NCI-H187 (cell line): ENCODE measurements around the gene ZNF207.
"Not testable (repeated sequence)": the region's sequence is repeated elsewhere in the genome, so short reads cannot be mapped to it uniquely, and the experiment has no call there.

Experiments used
- DNase-seq, 2 experiments: peaks; one replicate each; lab custom pipeline; 2025; lab: John Stamatoyannopoulos, UW

The ZNF207 gene

DNA sequence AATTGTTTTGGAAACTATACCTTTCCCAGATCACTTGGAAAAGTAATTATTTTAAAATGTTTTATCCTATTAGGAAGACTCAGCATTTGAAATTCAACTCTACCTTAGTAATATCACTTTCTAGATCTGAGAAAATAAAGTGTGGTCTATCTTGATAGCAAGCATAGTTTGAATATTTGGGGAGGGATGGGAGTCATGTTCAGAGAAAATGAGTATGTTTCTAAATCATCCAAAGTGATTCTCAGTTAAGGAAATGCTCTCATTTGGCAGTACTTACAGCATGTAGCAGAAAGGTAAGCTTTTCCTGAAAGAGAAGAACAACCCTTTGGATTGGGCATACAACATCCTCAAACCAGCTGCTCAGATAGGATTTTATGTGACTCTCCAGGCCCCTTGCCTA, 14.9 kb upstream of the ZNF207 start:
- DNase-seq: no peak

DNA sequence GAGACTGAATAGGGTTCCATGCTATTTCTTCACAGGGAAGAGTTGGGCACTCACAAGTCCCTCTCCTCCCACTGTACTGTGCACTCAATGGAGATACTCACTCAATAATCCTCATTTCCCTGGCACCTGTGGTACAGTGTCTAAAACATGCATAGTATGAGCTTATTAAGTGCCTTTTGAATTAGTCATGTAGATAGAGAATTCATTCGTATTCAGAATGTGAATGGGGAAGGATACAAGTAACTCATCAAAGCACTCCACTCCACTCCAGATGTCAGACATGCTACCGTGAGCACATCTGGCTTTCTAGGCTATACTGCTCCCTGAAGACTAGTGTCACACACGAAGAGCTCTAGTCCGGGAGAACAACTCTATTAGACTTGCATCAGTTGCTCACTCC, 14.3 kb upstream of the ZNF207 start:
- DNase-seq: no peak

DNA sequence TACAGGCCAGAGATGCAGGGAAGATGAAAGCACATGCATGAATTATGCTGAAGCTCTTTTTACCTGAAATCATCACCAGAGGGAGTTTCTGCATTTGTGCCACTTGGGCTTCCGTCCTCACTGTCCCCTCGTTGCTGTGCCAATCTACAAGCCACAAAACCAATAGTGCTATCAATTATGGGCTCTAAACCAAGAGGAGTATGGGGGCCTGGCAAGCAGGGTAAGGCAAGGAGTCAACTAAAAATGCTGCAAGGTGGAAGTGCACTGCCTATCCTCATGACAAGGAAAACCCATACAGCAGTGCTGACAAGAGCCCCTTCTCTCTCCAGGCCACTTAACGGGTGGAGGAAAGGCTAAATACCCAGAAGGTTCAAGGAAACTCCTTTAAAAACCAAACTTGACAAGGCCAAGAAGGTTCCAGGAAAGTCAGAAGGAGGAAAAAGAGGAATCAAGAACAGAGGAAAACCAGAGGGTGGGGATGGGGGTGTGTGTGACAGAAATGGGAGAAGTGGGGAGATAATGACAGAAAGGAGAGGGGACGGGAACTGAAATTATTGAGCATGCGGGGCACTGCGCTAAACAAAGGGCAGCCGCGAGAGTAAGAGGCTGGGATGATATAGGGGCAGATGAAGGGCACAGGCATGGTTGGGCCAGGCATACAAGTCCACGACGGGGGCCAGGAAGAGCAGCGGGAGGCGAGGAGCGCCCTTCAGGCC, 8.7 kb upstream of the ZNF207 start:
- DNase-seq: no peak

DNA sequence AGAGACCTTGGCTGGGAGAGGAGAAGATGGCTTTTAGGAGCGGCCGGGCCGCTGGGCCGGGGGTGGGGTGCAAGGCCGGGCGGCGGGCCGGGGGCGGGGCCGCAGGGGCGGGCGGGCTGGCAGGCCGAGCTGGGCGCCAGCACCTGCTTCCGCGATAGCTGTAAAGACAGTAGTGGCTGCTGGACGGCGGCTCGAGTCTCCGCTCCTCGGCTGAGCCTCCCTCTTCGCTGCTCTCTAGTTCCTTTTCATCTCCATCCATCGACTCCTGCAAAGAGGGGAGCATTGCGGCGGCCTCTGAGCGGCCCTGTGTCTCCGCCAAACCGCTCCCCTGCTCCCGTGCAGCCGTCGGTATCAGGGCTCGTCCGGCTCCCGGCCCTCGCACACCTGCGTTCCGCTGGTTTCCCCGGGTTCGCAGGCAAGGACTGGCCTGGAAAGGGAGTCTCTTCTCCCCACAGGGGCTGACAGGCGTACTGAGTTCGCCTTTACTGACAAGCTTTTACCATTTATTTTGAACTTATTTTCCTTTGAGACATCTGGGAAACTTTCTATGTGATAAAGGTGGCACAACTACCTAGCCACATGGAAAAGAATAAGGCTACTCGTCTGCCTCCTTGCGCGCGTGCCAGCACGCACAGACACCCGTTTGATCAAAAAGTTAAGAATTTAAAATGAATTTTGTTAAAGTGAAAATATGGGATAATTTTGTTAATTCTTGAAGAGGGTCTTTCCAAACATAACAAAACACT, 7.9 kb upstream of the ZNF207 start, which contains the start of gene C17orf75:
Gene C17orf75, minus strand, starts transcription at position 317 of the 746 bp plus-strand sequence. Its CDS starts 34 bp downstream, at position 283.
- DNase-seq: peak; percentile 40 to 61

DNA sequence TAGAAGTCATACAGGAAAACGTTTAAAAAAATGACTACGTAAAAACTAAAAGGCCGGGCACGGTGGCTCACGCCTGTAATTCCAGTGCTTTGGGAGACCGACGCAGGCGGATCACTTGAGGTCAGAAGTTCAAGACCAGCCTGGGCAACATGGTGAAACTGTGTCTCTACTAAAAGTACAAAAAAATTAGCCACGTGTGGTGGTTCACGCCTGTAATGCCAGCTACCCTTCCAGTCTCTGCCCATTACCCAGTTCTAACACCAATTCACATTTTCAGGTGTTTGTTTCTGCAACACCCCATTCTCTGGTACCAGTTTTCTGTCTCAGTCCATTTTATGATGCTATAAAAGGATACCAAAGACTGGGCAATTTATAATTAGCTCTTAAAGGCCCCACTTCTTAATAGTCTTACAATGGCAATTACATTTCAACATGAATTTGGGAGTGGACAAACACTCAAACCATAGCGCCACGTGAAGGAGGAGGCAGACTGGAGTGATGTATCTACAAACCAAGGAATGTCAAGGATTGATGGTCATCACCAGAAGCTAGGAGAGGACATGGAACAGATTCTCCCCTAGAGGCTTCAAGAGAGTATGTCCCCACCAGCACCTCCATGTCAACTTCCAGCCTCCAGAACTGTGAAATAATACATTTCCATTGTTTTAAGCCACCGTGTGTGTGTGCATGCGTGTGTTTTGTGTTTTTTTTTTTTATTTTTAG, 7.2 kb upstream of the ZNF207 start:
- DNase-seq: no peak

DNA sequence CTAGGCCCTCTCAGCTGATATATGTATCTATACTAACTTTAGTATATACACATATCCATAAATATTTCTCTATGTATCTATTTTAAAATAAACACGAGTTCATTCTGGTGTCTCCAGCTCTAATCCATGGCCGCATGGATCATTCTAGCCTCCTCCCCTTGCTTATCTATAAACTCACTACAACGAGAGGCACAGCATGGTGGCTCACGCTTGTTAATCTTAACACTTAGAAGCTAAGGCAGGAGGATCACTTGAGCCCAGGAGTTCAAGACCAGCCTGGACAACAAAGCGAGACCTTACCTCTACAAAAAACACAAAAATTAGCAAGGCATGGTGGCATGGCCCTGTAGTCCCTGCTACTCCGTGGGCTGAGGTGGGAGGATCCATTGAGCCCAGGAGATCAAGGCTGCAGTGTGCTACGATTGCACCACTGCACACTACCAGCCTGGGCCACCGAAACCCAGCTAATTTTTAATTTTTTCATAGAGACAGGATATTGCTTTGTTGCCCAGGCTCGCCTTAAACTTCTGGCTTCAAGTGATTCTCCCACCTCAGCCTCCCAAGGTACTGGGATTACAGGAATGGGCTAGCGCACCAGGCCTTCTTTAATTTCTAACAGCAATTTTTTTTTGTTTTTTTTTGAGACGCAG, 3.9 kb upstream of the ZNF207 start:
- no peak for DNase-seq

DNA sequence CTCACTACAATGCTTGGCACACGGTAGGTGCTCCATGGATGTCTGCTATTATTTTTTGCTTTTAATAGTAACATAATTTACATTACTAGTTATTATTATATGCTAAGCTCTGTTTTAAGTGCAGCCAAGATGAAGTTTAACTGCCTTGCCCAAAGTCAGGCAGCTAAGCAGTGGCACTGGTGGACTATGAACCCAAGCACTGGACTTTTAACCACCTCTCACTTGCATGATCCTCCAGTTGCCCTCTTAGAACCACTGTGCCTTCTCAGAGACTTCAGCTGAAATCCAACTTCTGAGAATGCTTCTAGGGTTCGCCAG, 1.5 kb upstream of the ZNF207 start:
- no peak for DNase-seq

DNA sequence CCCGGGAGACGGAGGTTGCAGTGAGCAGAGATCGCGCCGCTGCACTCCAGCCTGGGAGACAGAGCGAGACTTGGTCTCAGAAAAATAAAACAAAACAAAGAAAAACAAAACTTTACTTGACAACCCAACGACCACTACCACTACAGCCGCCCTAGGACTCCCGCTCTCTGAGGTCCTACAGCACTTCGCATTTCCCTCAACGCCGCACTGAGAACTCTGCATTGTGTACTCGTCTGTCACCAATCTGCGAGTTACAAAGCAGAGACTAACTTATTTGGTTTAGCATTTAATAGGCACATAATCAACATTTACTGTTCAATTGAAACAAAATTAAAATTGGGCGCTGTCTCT, 479 bp upstream of the ZNF207 start:
- no peak for DNase-seq

DNA sequence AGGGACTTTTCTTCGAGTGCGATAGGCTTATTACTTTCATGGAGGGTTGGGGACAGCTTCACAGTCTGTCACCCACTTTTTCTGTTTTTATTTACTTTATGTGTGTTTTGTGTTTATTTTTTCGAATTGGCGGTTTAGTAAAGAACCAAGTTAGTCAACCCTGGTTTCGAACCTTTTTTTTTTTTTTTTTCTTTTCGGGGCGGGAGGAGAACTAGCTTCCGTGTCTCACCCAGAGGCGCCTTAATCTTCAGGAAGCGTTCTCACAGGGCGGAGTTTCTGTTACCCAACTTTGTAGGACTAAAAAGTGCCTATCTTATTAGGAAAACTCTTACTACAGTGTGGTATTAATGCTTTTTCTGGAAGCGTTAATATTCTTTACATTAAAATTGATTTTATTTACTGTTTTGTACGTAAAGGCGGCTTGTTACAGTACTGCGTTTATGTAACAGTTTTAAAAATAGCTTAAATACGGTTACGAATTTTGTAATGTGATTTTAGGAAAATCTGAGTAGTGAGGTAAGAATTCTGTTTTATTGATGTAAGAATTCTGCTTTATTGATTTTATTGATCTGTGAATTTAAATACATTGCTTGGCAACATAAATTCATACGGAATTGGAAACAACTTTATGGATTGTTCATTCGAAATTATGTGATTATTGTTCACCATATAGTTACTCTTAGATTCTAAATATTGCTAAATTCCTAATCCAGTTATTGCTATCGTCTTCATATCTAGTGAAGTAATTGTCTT, 885 bp downstream of the ZNF207 start:
- DNase-seq: no peak

DNA sequence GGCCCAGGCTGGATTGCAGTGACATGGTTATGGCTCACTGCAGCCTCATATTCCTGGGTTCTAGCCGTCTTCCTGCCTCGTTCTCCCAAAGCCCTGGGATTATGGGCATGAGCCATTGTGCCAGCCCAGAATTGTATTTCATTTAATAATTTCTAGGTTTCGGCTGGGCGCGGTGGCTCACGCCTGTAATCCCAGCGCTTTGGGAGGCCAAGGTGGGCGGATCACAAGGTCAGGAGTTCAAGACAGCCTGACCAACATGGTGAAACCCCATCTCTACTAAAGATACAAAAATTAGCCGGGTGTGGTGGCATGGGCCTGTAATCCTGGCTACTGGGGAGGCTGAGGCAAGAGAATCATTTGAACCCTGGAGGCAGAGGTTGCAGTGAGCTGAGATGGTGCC, 2.8 kb downstream of the ZNF207 start:
- DNase-seq: not testable (repeated sequence)

DNA sequence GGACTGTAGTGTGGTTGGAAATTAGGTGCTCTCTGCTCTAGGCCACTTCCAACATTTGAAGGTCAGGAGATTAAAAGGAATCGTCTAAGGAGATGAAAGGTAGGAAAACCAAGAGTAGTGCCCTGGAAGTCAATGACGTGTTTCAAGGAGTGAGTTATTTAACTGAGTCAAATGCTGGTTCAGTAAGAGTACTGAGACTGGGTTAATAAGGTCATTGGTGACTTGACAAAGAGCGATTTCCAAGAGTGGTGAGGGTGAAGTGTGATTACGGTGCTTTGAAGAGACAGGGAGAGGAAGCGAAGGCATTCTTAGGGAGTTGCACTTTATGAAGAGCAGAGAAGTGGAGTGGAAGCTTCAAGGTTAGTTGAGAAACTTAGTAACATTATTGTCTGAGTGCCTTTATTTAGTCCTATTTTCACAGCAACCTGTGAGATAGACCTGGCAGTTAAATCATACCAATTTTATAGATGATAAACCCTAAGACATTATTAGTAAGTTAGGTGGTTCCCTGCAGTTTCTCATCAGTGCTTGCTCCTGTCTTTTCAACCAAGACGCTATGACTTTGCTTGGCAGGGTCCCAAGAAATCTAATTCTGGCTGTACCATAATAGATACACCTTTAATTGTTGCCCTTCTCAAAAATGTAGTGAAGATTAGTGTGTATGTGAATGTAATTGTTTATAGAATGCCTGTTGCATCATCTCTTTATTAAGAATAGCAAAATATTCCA, 5.9 kb downstream of the ZNF207 start:
- no peak for DNase-seq

DNA sequence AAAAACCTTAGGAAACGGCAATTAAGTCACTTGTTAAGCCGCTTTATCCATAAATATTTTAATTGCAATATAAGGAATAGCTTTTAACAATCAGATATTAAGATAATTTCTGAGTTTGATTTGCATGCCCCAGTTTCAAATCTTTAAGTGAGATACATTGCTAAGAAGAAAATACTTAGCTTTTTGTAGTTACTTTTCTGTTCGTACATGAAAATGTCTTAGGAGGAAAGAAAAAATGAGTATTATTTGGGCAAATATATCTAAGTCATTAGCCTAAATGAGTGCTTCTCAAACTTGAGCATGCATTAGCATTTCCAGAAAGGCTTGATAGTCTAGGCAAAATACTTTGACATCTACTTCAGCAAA, 6.4 kb downstream of the ZNF207 start:
- no peak for DNase-seq

DNA sequence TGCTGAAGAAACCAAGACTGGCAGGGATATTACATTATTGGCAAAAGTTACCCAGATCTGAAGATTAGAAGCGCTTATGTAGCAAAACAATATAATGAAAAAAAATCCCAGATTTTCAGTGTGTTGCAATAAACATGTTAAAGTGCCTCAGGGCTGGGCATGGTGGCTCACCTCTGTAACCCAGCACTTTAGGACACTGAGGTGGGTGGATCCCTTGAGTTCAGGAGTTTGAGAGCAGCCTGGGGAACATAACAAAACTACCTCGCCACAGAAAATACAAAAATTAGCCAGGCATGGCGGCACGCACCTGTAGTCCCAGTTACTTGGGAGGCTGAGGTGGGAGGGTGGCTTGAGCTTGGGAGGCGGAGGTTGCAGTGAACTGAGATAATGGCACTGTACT, 6.8 kb downstream of the ZNF207 start:
- DNase-seq: no peak

DNA sequence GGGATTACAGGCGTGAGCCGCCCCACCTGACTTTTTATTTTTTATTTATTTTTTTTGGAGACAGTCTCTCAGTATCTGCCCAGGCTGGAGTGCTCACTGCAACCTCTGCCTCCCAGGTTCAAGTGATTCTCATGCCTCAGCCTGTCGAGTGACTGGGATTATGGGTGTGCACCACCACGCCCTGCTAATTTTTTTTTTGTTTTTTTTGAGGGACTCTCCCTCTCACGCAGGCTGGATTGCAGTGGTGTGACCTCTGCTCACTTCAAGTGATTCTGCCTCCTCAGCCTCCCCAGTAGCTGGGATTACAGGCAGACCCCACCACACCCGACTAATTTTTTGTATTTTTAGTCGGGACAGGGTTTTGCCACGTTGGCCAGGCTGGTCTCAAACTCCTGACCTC, 7.7 kb downstream of the ZNF207 start:
- DNase-seq: no peak

DNA sequence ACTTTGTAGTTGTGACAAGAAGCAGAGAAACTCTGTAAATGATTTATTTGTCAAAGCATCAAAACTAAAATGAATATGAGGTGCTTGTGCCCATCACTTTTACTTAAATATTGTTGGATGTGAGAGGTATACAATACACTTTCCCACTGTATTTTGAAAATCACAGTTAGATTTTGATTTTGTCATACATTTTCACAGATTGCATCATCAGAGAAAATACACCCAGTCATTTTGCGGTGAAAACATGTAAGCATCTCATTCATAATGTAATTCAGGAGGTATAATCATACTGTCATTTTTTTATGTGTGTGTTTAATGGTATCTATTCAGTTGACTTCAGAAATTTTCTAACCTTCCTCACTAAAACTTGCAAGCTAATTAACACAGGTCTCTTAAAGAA, 11.3 kb downstream of the ZNF207 start:
- DNase-seq: no peak

DNA sequence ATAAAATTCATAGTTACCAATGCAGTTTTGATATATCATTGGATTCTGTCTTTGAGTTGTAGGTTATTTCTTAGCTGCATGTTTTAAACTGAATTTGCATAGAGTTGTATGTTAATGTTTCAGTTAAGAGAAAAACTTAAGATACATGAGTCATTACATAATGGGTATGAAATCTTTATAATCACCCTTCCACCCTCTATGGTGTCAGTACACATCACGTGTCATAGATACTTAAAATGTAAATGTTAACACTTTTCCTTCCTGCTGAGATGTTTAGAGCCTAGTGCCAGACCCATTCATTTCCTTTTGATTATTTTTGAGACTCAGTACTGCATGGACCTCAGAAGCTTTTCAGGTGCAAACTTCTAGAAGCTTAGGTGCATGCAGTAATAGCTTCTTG, 20.5 kb downstream of the ZNF207 start:
- DNase-seq: no peak

DNA sequence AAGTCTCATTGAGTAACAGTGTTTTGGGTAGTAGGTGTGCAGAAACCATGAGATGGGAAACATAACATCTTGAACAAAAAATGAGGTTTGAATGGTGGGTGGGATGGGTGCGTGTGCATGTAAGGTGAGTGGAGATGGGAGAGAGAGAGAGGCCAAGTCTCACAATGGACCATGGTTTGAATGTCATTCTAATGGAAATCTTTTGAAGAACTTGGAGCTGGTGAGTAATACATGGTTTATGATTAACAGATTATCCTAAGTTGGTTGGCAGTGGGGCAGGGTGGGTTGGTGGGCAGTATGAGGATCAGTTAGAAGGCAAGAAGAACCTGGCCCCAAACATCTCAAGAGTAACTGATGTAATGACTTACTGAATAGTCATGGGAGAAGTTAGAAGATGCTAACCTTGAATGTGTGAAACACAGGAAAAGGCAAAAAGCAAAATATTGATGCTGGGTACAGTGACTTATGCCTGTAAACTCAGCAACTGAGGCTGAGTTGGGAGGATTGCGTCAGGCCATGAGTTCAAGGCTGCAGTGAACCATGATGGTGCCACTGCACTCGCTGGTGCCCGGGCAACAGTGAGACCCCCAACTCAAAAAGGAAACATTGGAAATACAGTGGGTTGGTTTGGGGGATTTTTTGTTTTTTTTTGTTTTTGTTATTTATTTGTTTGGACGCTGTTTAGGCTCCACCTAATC, 32.7 kb downstream of the ZNF207 start:
- no peak for DNase-seq

DNA sequence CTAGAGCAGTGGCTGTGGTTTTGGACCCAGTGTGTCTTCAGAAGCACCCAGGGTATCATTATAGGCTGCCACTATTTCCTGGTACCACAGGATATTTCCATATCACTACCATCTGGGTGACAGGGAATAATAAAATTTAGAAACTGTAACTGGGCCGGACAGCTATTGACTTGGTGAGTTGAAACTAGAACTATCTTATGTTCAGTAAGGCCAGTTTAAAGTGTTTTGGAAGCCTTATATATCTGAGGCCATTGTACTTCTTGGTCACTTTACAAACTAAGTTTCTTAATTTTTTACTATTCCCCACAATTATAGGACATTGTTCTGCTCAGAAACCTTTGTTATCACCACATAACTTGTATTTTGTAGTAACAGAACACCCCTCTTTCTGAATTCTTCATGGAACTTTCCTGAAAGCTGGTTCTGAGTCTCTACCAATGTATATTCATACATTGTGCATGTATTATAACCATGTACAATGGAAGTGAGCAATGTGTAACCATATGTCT, 34.0 kb downstream of the ZNF207 start:
- no peak for DNase-seq

DNA sequence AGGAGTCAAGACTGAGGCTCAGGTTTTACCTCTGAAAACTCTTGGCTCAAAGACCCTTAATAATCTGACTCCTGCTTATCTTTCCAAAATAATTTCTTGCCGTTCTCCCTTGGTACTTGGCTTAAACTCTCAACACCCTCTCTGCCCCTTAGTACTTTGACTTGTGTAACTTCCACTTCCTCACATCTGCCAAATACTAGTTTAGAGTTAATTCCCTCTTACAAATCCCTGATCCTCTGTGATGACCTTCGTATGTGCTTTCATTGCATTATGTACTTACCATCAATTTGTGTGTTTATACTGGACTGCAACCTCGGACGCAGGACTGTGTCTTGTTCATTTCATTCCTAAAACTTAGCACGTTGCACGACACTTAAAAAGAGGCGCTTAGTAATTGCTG, 35.2 kb downstream of the ZNF207 start:
- no peak for DNase-seq

DNA sequence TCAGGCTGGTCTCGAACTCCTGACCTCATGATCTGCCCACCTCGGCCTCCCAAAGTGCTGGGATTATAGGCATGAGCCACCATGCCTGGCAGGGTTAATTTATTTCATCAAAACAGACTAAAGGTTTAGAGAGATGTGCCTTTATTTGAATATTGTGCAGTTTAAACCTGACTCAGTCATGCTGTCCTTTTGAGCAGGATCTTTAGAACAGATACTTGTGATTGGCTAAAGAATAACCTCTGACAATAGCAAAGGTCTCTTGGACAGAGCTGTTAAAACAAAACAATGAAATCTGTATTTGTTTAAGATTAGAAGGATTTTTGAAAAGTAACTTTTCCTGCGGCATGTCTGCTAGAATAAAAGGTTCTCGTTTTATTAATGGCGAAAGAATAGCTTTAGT, 36.0 kb downstream of the ZNF207 start:
- no peak for DNase-seq

DNA sequence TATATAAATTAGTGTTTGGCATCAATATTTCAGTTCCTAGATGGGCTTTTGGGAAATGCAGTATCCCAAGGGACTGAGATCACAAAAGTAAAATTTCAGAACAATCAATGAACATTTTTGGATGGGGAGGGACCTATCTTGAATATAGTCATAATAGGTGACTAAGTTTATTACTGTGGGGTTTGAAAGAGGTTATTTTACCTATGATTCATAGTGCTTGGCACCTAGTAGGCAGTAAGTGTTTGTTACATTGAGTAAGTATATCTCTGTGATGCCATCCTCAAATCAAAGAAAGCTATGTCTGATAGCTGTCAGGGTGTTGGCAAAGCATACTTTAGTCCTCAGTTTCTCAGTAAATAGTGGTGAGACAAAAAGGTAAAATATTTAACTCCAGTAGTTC, 36.9 kb downstream of the ZNF207 start:
- DNase-seq: no peak
